ENCODE measurements around the gene CLMN.

- TF ChIP-seq GTF2F1 (IDR thresholded peaks at IDR 0.05; ENCODE audit: borderline replicate concordance, low read depth, low read length) (no peak), CREB1 (IDR thresholded peaks at IDR 0.05) (no peak), CTCF (IDR thresholded peaks at IDR 0.05; ENCODE audit: control extremely low read depth in 1 of 3, insufficient read depth in 1 of 3, low read depth in 1 of 3, low read length in 3 of 3) (no peak), ZNF274 (IDR thresholded peaks at IDR 0.05; ENCODE audit: borderline replicate concordance, extremely low read depth, low read length) (no peak), MAX (IDR thresholded peaks at IDR 0.05) (no peak), POLR2AphosphoS5 (IDR thresholded peaks at IDR 0.05; ENCODE audit: low read depth, low read length) (no peak), POLR2A (IDR thresholded peaks at IDR 0.05; ENCODE audit: control extremely low read depth in 1 of 2, low read depth in 2 of 2, low read length in 2 of 2) (no peak), EZH2 (IDR thresholded peaks at IDR 0.05; ENCODE audit: low read depth, low read length, severe bottlenecking) (no peak), HDAC2 (IDR thresholded peaks at IDR 0.05; ENCODE audit: borderline replicate concordance in 1 of 2, low read depth in 2 of 2, low read length in 2 of 2) (no peak), JUND (IDR thresholded peaks at IDR 0.05; ENCODE audit: low read length) (no peak), CEBPB (IDR thresholded peaks at IDR 0.05; ENCODE audit: low read depth, low read length) (no peak), CHD2 (IDR thresholded peaks at IDR 0.05; ENCODE audit: low read length) (no peak), SAP30 (IDR thresholded peaks at IDR 0.05; ENCODE audit: insufficient read depth, insufficient replicate concordance, low read length) (no peak)
- TF ChIP-seq, protein P1, sequence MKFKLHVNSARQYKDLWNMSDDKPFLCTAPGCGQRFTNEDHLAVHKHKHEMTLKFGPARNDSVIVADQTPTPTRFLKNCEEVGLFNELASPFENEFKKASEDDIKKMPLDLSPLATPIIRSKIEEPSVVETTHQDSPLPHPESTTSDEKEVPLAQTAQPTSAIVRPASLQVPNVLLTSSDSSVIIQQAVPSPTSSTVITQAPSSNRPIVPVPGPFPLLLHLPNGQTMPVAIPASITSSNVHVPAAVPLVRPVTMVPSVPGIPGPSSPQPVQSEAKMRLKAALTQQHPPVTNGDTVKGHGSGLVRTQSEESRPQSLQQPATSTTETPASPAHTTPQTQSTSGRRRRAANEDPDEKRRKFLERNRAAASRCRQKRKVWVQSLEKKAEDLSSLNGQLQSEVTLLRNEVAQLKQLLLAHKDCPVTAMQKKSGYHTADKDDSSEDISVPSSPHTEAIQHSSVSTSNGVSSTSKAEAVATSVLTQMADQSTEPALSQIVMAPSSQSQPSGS (IDR thresholded peaks at IDR 0.05; ENCODE audit: low read length) = no peak
Measured at GRCh38 chr14:95196826-95197545, 122.7 kb downstream of the CLMN start.

Data from H1 (cell line).